Inflammatory macrophage treated with lipopolysaccharide for 1 hour (primary cell): ENCODE measurements around the gene FAM83G.
"Not testable (repeated sequence)": the region's sequence is repeated elsewhere in the genome, so short reads cannot be mapped to it uniquely, and the experiment has no call there.

ENCODE experiments used
- DNase-seq, 2 donors: peaks; one replicate each; pipeline ENCODE4 v3.0.0-alpha.2; 2020 to 2022

The FAM83G gene

DNA sequence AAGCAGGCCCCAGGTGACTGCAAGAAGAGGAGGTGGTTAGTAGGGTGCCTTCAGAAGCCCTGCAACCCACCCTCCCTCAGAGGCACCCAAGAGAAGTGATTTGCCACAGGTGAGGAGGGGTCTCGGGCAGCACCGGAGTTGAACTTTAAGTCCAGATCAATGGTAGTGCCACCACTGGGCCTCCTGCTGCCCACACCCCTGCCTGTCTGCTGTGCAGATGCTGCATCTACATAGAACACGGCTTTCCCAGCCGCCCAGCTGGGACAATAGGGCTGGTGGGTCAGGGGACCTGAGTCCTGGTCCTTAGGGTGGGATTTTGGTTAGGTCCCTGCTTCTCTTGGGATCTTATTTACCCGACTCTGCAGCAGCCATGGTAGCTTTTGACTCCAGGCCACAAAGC is 17.6 kb upstream of the FAM83G start:
- no peak for DNase-seq

GRCh38 chr17:19021622-19022083 is 17.1 kb upstream of the FAM83G start:
- DNase-seq = peak in 1 of 2 donors; percentile 5

GRCh38 chr17:19021011-19021621 is 16.6 kb upstream of the FAM83G start:
- not testable (repeated sequence) for DNase-seq

GRCh38 chr17:19020016-19020415 is 15.5 kb upstream of the FAM83G start:
- DNase-seq = no peak

- no peak for DNase-seq
These were observed 14.7 kb upstream of the FAM83G start for GRCh38 chr17:19019041-19019941.

GRCh38 chr17:19018600-19018950 is 14.0 kb upstream of the FAM83G start:
- DNase-seq = no peak

GRCh38 chr17:19017804-19018599 is 13.4 kb upstream of the FAM83G start:
- DNase-seq = no peak

GRCh38 chr17:19017401-19017800 is 12.8 kb upstream of the FAM83G start:
- DNase-seq = no peak

- no peak for DNase-seq
These were observed 12.3 kb upstream of the FAM83G start for GRCh38 chr17:19016881-19017280.

- no peak for DNase-seq
These were observed 11.7 kb upstream of the FAM83G start for GRCh38 chr17:19016297-19016696.

- DNase-seq = no peak
These were observed 10.9 kb upstream of the FAM83G start for GRCh38 chr17:19015428-19015827.

GRCh38 chr17:19014628-19015215 is 10.2 kb upstream of the FAM83G start:
- no peak for DNase-seq

- DNase-seq = no peak
These were observed 9.5 kb upstream of the FAM83G start for GRCh38 chr17:19013806-19014627.

DNA sequence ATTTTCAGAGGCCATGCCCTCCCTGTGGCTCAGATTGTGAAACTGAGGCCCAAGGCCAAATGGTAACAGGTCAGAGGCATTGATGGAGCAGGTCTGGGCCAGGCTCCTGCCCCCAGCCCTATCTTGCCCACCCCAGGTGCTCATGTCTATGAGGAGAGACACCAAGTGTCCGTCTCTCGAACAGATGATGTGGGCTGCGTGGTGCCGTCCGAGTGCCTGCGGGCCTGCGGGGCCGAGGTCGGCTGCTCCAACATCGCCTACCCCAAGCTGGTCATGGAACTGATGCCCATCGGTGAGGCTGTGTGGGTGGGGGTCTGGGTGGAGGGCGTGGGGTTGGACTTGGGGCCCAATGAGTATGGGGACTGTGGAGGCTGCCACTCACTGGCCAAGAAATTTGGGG is 8.7 kb upstream of the FAM83G start:
- DNase-seq = no peak

GRCh38 chr17:19012171-19013080 is 7.9 kb upstream of the FAM83G start:
- no peak for DNase-seq

GRCh38 chr17:19011581-19011980 is 7.0 kb upstream of the FAM83G start:
- DNase-seq = no peak

- DNase-seq = no peak
These were observed 6.4 kb upstream of the FAM83G start for GRCh38 chr17:19010729-19011505.

DNA sequence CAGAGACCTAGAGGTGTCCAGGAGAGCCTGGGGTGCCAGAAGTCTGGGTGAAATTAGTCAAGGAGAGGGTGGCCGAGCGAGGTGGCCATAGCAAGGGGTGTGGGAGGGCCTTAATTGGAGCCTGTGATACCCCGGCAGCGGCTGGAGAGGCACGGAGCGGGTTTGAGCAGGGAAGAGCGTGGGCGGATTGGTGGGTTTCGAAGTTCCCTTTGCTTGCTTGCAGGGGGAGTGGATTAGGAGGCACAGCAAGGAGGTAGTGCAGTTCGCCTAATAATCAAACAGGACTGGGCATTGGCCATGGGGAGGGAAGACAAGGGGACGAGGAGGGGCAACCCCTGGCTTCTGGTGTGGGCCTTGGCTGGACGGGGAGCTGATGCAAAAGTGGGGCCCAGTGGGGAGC is 5.4 kb upstream of the FAM83G start:
- no peak for DNase-seq

DNA sequence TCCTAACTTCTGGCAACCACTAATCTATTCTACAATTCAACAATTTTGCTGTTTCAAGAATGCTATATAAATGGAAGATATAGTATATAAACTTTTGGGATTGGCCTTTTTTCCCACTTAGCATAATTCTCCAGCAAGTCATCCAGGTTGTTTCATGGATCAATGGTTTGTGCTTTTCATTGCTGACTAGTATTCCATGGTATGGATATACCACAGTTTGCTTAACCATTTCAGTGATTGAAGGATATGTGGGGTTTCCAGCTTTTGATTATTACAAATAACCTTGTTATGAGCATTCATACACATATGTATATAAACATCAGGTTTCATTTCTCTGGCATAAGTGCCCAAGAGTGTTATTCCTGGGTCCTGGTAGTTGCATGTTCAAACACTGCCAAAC is 2.1 kb upstream of the FAM83G start:
- DNase-seq = no peak

GRCh38 chr17:19005789-19006430 is 1.3 kb upstream of the FAM83G start:
- no peak for DNase-seq
